SK-N-SH (cell line): ENCODE measurements around the gene THY1. TPM values are rescaled to one million over a fixed set of nuclear protein-coding genes. Genes with fewer than 3 reads are reported as not detected.

Experiments used
- CTCF ChIA-PET: fragments of 300-600, 350-600 bp; formaldehyde crosslinking; extraction: SDS; loops from one replicate; lab custom pipeline; 2021; lab: Yijun Ruan, JAX
- POLR2A ChIA-PET: fragments of 350-600 bp; sonication (Branson Sonifier 250); formaldehyde crosslinking; extraction: SDS; loops from one replicate; lab custom pipeline; 2020; ENCODE audit warnings: antibody characterized with exemption, inconsistent platforms; lab: Yijun Ruan, JAX
- DNase-seq: peaks from one replicate; pipeline ENCODE4 v3.0.0; 2012
- H2AFZ ChIP-seq: fragments of 200-600 bp; sonication (generic); 2 replicates; pipeline ENCODE4 v1.8.1; 2016; ENCODE audit warnings: antibody characterized with exemption, mild to moderate bottlenecking, low read depth
- H3F3A ChIP-seq: fragments of 200-600 bp; sonication (generic); replicated peaks from 2 replicates; pipeline ENCODE3; 2016; ENCODE audit warnings: antibody characterized with exemption, mild to moderate bottlenecking; ENCODE audit not compliant: insufficient read depth
- H3K27ac ChIP-seq, 2 experiments: fragments of 200-500 bp in 1 of 2; fragments of 200-600 bp in 1 of 2; sonication (Bioruptor generic) in 1 of 2; sonication (generic), shearing (Covaris generic) in 1 of 2; 2 replicates each; pipeline versions ENCODE4 v1.5.1 to v1.6.1; 2014 to 2016; ENCODE audit warnings: low read depth in 2 of 2, inconsistent platforms in 1 of 2, low read length in 1 of 2, mild to moderate bottlenecking in 1 of 2, mixed read lengths in 1 of 2
- H3K27me3 ChIP-seq: fragments of 200-600 bp; sonication (generic), shearing (Covaris generic); 2 replicates; pipeline ENCODE4 v1.6.1; 2016; ENCODE audit warnings: mixed run types; ENCODE audit not compliant: insufficient read depth
- H3K36me3 ChIP-seq, 2 experiments: fragments of 200-500 bp in 1 of 2; fragments of 200-600 bp in 1 of 2; sonication (Bioruptor generic) in 1 of 2; sonication (generic) in 1 of 2; replicated peaks in 1 of 2; 2 replicates each; pipeline versions ENCODE3 to v1.5.1; 2014 to 2016; ENCODE audit warnings: low read length in 1 of 2, mild to moderate bottlenecking in 1 of 2; ENCODE audit not compliant: insufficient read depth in 2 of 2, control insufficient read depth in 1 of 2
- H3K4me1 ChIP-seq, 2 experiments: fragments of 200-500 bp in 1 of 2; fragments of 200-600 bp in 1 of 2; sonication (Bioruptor generic) in 1 of 2; sonication (generic), shearing (Covaris generic) in 1 of 2; 2 replicates each; pipeline versions ENCODE4 v1.5.1 to v1.6.1; 2014 to 2016; ENCODE audit warnings: low read depth in 1 of 2, low read length in 1 of 2, mixed run types in 1 of 2; ENCODE audit not compliant: insufficient read depth in 2 of 2, control insufficient read depth in 1 of 2
- H3K4me2 ChIP-seq: fragments of 200-600 bp; sonication (generic), shearing (Covaris generic); 2 replicates; pipeline ENCODE4 v1.6.1; 2017; ENCODE audit warnings: mixed run types
- H3K4me3 ChIP-seq, 2 experiments: fragments of 200-500 bp in 1 of 2; fragments of 200-600 bp in 1 of 2; sonication (Bioruptor generic) in 1 of 2; sonication (generic), shearing (Covaris generic) in 1 of 2; 2 replicates each; pipeline versions ENCODE4 v1.5.1 to v1.8.1; 2014 to 2016; ENCODE audit warnings: low read depth in 2 of 2, inconsistent platforms in 1 of 2, low read length in 1 of 2, mild to moderate bottlenecking in 1 of 2, mixed read lengths in 1 of 2, moderate library complexity in 1 of 2
- H3K79me2 ChIP-seq: fragments of 200-600 bp; sonication (generic); 2 replicates; pipeline ENCODE4 v1.8.1; 2017; ENCODE audit warnings: mild to moderate bottlenecking; ENCODE audit not compliant: insufficient read depth
- H3K9ac ChIP-seq: fragments of 200-600 bp; sonication (generic); 2 replicates; pipeline ENCODE4 v1.6.1; 2017; ENCODE audit warnings: mixed run types
- H3K9me2 ChIP-seq: fragments of 200-600 bp; sonication (generic); 2 replicates; pipeline ENCODE4 v1.6.1; 2017; ENCODE audit warnings: mixed run types
- H3K9me3 ChIP-seq: fragments of 200-600 bp; sonication (generic); 2 replicates; pipeline ENCODE4 v1.6.1; 2017; ENCODE audit warnings: mixed run types, mild to moderate bottlenecking, moderate library complexity
- H4K20me1 ChIP-seq: fragments of 200-600 bp; sonication (generic); 2 replicates; pipeline ENCODE4 v1.6.1; 2017; ENCODE audit warnings: mild to moderate bottlenecking, mixed run types; ENCODE audit not compliant: insufficient read depth
- CTCF ChIP-seq: fragments of 200-600 bp; sonication (generic); IDR thresholded peaks from 2 replicates; pipeline ENCODE4 v1.6.1; 2017; ENCODE audit warnings: antibody characterized with exemption, mild to moderate bottlenecking, moderate library complexity
- ELF1 ChIP-seq: IDR thresholded peaks from 2 replicates; pipeline ENCODE4 v1.4.0; 2012
- EZH2phosphoT487 ChIP-seq: fragments of 200-600 bp; sonication (generic); IDR thresholded peaks from 2 replicates; pipeline ENCODE4 v1.6.1; 2017; ENCODE audit warnings: low read depth, mixed run types, mild to moderate bottlenecking, antibody characterized with exemption, moderate library complexity, borderline replicate concordance
- FOSL2 ChIP-seq: IDR thresholded peaks from 2 replicates; pipeline ENCODE4 v1.4.0; 2012; ENCODE audit warnings: low read depth, mild to moderate bottlenecking, moderate library complexity, borderline replicate concordance
- FOXM1 ChIP-seq: IDR thresholded peaks from 2 replicates; pipeline ENCODE4 v1.4.0; 2012; ENCODE audit warnings: low read depth, mild to moderate bottlenecking
- REST ChIP-seq: IDR thresholded peaks from 2 replicates; pipeline ENCODE4 v1.6.1; 2012; ENCODE audit warnings: mild to moderate bottlenecking, low read depth, low read length, moderate library complexity
- RFX5 ChIP-seq: IDR thresholded peaks from 2 replicates; pipeline ENCODE4 v1.6.1; 2012; ENCODE audit warnings: mild to moderate bottlenecking, improper control_type of control experiment, low read length
- TAF1 ChIP-seq: IDR thresholded peaks from 2 replicates; pipeline ENCODE4 v1.6.1; 2012; ENCODE audit warnings: low read depth, mild to moderate bottlenecking, low read length, moderate library complexity, borderline replicate concordance
- WGBS: methylation state at CpG from one replicate; pipeline ENCODE4 v1.1.6; 2017; ENCODE audit warnings: low lambda C conversion rate; 5-methylcytosine and 5-hydroxymethylcytosine counted together
- polyA plus RNA-seq, 3 experiments: library from polyadenylated mRNA; depleted of rRNA; stranded (reverse); fragments of >200 nt; gene quantifications; 2 replicates each; pipeline ENCODE4 v1.2.3, GENCODE V29; 2012
- TF ChIP-seq, protein P1 (sequence below): fragments of 150-350 bp; IDR thresholded peaks from 2 replicates; pipeline ENCODE4 v1.6.1; 2017; ENCODE audit warnings: antibody characterized with exemption, low read length, low read depth, borderline replicate concordance
- TF ChIP-seq, protein P2 (sequence below): IDR thresholded peaks from 2 replicates; pipeline ENCODE4 v1.4.0; 2012; ENCODE audit warnings: low read depth, borderline replicate concordance
- TF ChIP-seq, protein P3 (sequence below): IDR thresholded peaks from 2 replicates; pipeline ENCODE4; 2012
- TF ChIP-seq, protein P4 (sequence below): fragments of 150-350 bp; IDR thresholded peaks from 2 replicates; pipeline ENCODE4 v1.6.1; 2016; ENCODE audit warnings: mild to moderate bottlenecking, low read depth, low read length

Gene THY1
- polyA plus RNA-seq, 1 of the 3 experiments (the other 2 are of a cell fraction): 1,091 TPM

DNA sequence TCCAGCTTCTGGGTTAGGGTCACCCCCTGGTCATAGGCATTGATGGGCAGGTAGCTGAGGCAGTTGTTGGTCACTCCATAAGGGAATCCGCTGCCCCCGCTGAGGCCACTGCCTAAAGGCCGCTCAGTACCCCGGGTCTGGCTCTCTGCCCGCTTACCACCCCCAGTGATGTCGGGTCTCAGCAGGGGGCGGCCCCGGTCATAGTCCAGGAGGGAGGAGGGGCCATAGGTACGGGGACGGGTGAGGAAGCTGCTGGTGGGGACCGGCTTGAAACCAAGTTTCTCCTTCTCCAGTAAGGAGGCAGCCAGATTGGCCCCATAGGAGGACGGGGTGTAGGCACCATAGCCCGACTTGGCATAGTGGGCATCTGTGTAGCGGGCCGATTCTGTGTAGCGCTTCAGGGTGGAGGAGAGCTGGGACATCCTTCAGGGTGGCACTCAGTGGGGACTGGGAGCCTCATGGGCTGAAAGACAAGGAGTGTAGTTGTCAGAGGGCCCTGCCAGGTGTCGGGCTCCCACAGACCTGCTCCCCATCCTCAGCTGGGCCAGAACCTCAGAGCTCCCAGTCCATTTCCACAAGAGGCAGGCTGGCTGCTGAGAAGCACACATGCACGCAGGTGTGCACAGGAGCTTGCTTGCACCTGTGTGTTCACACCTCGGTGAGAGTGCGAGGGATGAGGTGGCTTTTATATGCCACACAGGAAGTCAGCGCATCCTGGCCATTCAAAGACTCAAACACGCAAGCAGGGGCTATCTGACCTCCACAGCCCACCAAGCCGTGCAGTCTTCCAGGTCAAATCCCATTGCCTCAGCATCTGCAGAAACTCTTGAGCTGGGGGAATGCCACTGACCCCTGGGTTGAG, 49.7 kb downstream of the THY1 start:
- 85% methylated on average over 19 of the region's 23 CpGs for WGBS
- H3K4me2 ChIP-seq: no peak overlapping the region
- no peaks in the 10 kb centered on the region for H4K20me1 ChIP-seq
- H3K9me3 ChIP-seq: no peaks in the 10 kb centered on the region
- H3K4me3 ChIP-seq: no peak overlapping the region
- H2AFZ ChIP-seq: no peak overlapping the region
- H3K9ac ChIP-seq: no peak overlapping the region
- H3F3A ChIP-seq: no peaks in the 10 kb centered on the region
- H3K79me2 ChIP-seq: no peaks in the 10 kb centered on the region
- TF ChIP-seq, protein P1, sequence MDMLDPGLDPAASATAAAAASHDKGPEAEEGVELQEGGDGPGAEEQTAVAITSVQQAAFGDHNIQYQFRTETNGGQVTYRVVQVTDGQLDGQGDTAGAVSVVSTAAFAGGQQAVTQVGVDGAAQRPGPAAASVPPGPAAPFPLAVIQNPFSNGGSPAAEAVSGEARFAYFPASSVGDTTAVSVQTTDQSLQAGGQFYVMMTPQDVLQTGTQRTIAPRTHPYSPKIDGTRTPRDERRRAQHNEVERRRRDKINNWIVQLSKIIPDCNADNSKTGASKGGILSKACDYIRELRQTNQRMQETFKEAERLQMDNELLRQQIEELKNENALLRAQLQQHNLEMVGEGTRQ: no peak
- TF ChIP-seq TAF1 (no peak), RFX5 (no peak), REST (no peak)
- TF ChIP-seq, protein P2, sequence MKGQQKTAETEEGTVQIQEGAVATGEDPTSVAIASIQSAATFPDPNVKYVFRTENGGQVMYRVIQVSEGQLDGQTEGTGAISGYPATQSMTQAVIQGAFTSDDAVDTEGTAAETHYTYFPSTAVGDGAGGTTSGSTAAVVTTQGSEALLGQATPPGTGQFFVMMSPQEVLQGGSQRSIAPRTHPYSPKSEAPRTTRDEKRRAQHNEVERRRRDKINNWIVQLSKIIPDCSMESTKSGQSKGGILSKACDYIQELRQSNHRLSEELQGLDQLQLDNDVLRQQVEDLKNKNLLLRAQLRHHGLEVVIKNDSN: no peak
- H3K4me1 ChIP-seq: peaks cover 17 to 97% of the 10 kb centered on the region in 2 experiments
- DNase-seq: no peak
- CTCF ChIA-PET: interaction anchor here (0.7 to 22.5 kb wide), 35 partner anchors 8 to 921 kb away, joined by 3 to 390 read pairs (median 5); partner anchors contain the start of genes C1QTNF5, CBL, DPAGT1 and MFRP
- POLR2A ChIA-PET: interaction anchor here (1.1 to 1.8 kb wide), 3 partner anchors 18 to 99 kb away, joined by 3 to 9 read pairs (median 5); partner anchors contain the start of gene C1QTNF5
- peak overlapping the region in 1 of 2 experiments; percentile 98; a peak in 2 of 4 replicates for H3K27ac ChIP-seq
- no peaks in the 10 kb centered on the region for H3K27me3 ChIP-seq
- H3K36me3 ChIP-seq: no peaks in the 10 kb centered on the region
- H3K9me2 ChIP-seq: no peaks in the 10 kb centered on the region

DNA sequence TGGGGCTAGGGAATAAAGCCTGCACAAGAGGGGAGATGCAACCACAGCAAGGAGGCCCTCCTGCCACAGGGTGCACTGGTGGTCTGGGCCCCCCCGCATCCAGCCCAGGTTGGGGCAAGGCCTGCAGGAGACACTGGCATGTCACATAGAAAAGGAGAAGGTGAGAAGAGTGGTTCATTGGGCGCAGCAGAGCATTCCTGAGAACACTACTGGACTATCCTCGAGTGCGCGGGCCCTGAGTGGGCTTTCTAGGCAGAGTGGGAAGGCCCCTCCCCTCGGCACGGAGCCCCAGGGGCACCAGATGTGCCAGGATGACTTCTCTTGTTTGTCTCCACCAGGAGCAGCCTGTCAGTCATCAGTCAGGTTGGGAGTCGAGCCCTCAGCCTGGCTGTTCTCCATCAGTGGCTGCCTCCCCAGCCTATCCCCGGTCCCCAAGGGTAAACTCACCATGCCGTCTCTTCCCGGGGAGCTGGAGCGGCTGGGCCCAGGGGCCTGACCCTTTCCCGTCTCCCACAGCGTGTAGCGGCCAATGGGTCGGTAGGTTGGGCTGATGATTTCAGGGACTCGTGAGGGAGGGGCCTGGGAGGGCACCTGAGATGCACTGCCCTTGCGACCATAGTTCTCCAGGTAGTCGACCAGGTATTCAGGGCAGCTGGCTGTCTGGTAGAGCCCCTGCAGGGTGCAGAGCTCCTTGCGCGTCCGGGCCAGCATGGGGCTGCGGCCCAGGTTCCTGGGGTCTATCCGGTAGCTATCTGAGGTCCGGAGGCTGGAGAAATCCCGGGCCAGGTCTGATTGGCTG, 50.5 kb downstream of the THY1 start:
- 90% methylated on average over 5 of the region's 26 CpGs for WGBS
- Histone ChIP-seq H3K36me3 (no peaks in the 10 kb centered on the region), H3K4me1 (peaks cover 19 to 97% of the 10 kb centered on the region in 2 experiments), H3K9ac (no peak overlapping the region), H3K9me2 (no peaks in the 10 kb centered on the region), H4K20me1 (no peaks in the 10 kb centered on the region), H2AFZ (no peak overlapping the region), H3K27ac (peak overlapping the region in 1 of 2 experiments; percentile 16; a peak in 1 of 4 replicates), H3K79me2 (no peaks in the 10 kb centered on the region), H3K4me3 (no peak overlapping the region), H3F3A (no peaks in the 10 kb centered on the region), H3K4me2 (no peak overlapping the region), H3K27me3 (no peaks in the 10 kb centered on the region), H3K9me3 (no peaks in the 10 kb centered on the region)
- no peak for DNase-seq
- POLR2A ChIA-PET: interaction anchor here (1.1 kb wide), 1 partner anchor 100 kb away, joined by 3 read pairs; no protein-coding TSS in a partner anchor
- CTCF ChIA-PET: interaction anchor here (0.9 to 22.5 kb wide), 13 partner anchors 8 to 922 kb away, joined by 3 to 390 read pairs (median 22); partner anchors contain the start of genes C1QTNF5, CBL, MFRP and USP2
- TF ChIP-seq FOXM1 (no peak), ELF1 (no peak), FOSL2 (no peak), EZH2phosphoT487 (no peak), CTCF (no peak)
- TF ChIP-seq, protein P3, sequence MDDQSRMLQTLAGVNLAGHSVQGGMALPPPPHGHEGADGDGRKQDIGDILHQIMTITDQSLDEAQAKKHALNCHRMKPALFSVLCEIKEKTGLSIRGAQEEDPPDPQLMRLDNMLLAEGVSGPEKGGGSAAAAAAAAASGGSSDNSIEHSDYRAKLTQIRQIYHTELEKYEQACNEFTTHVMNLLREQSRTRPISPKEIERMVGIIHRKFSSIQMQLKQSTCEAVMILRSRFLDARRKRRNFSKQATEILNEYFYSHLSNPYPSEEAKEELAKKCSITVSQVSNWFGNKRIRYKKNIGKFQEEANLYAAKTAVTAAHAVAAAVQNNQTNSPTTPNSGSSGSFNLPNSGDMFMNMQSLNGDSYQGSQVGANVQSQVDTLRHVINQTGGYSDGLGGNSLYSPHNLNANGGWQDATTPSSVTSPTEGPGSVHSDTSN: no peak
- TF ChIP-seq, protein P4, sequence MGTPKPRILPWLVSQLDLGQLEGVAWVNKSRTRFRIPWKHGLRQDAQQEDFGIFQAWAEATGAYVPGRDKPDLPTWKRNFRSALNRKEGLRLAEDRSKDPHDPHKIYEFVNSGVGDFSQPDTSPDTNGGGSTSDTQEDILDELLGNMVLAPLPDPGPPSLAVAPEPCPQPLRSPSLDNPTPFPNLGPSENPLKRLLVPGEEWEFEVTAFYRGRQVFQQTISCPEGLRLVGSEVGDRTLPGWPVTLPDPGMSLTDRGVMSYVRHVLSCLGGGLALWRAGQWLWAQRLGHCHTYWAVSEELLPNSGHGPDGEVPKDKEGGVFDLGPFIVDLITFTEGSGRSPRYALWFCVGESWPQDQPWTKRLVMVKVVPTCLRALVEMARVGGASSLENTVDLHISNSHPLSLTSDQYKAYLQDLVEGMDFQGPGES: no peak
